ENCODE measurements around the gene NXPE3.
A peak's percentile ranks its signal among the peaks of the same experiment; 100 is the strongest.

Gene NXPE3

GRCh38 chr3:101825904-101826445, 47.0 kb downstream of the NXPE3 start:
- H3K4me3 ChIP-seq (ENCODE audit: low read depth, low read length): no peak overlapping the region
- DNase-seq (ENCODE audit: low read depth): no peak

GRCh38 chr3:101827211-101828174, 48.5 kb downstream of the NXPE3 start:
- peak; percentile 53 for DNase-seq (ENCODE audit: low read depth)
- peak overlapping the region; percentile 54 for H3K4me3 ChIP-seq (ENCODE audit: low read depth, low read length)

GRCh38 chr3:101828276-101828675, 49.3 kb downstream of the NXPE3 start:
- peak; percentile 36 for DNase-seq (ENCODE audit: low read depth)
- peak overlapping the region; percentile 54 for H3K4me3 ChIP-seq (ENCODE audit: low read depth, low read length)

- H3K4me3 ChIP-seq (ENCODE audit: low read depth, low read length): peak overlapping the region; percentile 54
These were observed 49.9 kb downstream of the NXPE3 start for GRCh38 chr3:101828691-101829436.

GRCh38 chr3:101829437-101829830, 50.4 kb downstream of the NXPE3 start:
- DNase-seq (ENCODE audit: low read depth): no peak
- H3K4me3 ChIP-seq (ENCODE audit: low read depth, low read length): no peak overlapping the region

More at GRCh38 chr3:101828691-101829436, 49.9 kb downstream of the NXPE3 start:
- peak; percentile 53 for DNase-seq (ENCODE audit: low read depth)

- DNase-seq (ENCODE audit: low read depth): no peak
- no peak overlapping the region for H3K4me3 ChIP-seq (ENCODE audit: low read depth, low read length)
These were observed 50.9 kb downstream of the NXPE3 start for GRCh38 chr3:101829874-101830273.

- no peak overlapping the region for H3K4me3 ChIP-seq (ENCODE audit: low read depth, low read length)
- DNase-seq (ENCODE audit: low read depth): no peak
These were observed 54.5 kb downstream of the NXPE3 start for GRCh38 chr3:101833446-101833974.

- DNase-seq (ENCODE audit: low read depth): no peak
- no peak overlapping the region for H3K4me3 ChIP-seq (ENCODE audit: low read depth, low read length)
These were observed 56.7 kb downstream of the NXPE3 start for GRCh38 chr3:101835676-101836075.

GRCh38 chr3:101836160-101836559, 57.1 kb downstream of the NXPE3 start:
- DNase-seq (ENCODE audit: low read depth): no peak
- no peak overlapping the region for H3K4me3 ChIP-seq (ENCODE audit: low read depth, low read length)

GRCh38 chr3:101836652-101837598, 57.9 kb downstream of the NXPE3 start:
- peak; percentile 66 for DNase-seq (ENCODE audit: low read depth)
- H3K4me3 ChIP-seq (ENCODE audit: low read depth, low read length): no peak overlapping the region

- DNase-seq (ENCODE audit: low read depth): no peak
- no peak overlapping the region for H3K4me3 ChIP-seq (ENCODE audit: low read depth, low read length)
These were observed 59.7 kb downstream of the NXPE3 start for GRCh38 chr3:101838691-101839090.

GRCh38 chr3:101840066-101840465, 61.1 kb downstream of the NXPE3 start:
- no peak for DNase-seq (ENCODE audit: low read depth)

GRCh38 chr3:101842245-101842934, 63.4 kb downstream of the NXPE3 start:
- no peak for DNase-seq (ENCODE audit: low read depth)

More at GRCh38 chr3:101840066-101840465, 61.1 kb downstream of the NXPE3 start:
- no peak overlapping the region for H3K4me3 ChIP-seq (ENCODE audit: low read depth, low read length)

GRCh38 chr3:101842935-101843330, 63.9 kb downstream of the NXPE3 start:
- H3K4me3 ChIP-seq (ENCODE audit: low read depth, low read length): no peak overlapping the region
- DNase-seq (ENCODE audit: low read depth): no peak

More at GRCh38 chr3:101842245-101842934, 63.4 kb downstream of the NXPE3 start:
- no peak overlapping the region for H3K4me3 ChIP-seq (ENCODE audit: low read depth, low read length)

- no peak for DNase-seq (ENCODE audit: low read depth)
- no peak overlapping the region for H3K4me3 ChIP-seq (ENCODE audit: low read depth, low read length)
These were observed 66.4 kb downstream of the NXPE3 start for GRCh38 chr3:101845425-101845824.

GRCh38 chr3:101846709-101847108, 67.7 kb downstream of the NXPE3 start:
- H3K4me3 ChIP-seq (ENCODE audit: low read depth, low read length): no peak overlapping the region
- no peak for DNase-seq (ENCODE audit: low read depth)

GRCh38 chr3:101847328-101847727, 68.3 kb downstream of the NXPE3 start:
- H3K4me3 ChIP-seq (ENCODE audit: low read depth, low read length): no peak overlapping the region
- DNase-seq (ENCODE audit: low read depth): no peak

GRCh38 chr3:101848326-101848725, 69.3 kb downstream of the NXPE3 start:
- no peak overlapping the region for H3K4me3 ChIP-seq (ENCODE audit: low read depth, low read length)
- DNase-seq (ENCODE audit: low read depth): no peak

Measured in skeletal muscle cell (primary cell).